ENCODE data around the gene GLIS1. TPM values are rescaled to one million over a fixed set of nuclear protein-coding genes. Genes with fewer than 3 reads are reported as not detected.

The GLIS1 gene
- polyA plus RNA-seq, 1 donor (not counting 4 experiments of a cell fraction or from before 2014, with no cell fraction given): not detected

- dilution Hi-C loops (cut with MboI; ENCODE audit: extremely low pct_ligation_motif_present, low sequenced_read_pairs): loop anchor here (25.0 kb wide), 1 partner anchor 284 kb away; no protein-coding TSS in a partner anchor
- Histone ChIP-seq H3K79me2 (ENCODE audit: control insufficient read depth, insufficient read depth, low read length) (no peaks in the 10 kb centered on the region), H2AFZ (ENCODE audit: control insufficient read depth, low read length) (no peak overlapping the region), H3K27ac (ENCODE audit: control insufficient read depth, insufficient read depth, low read length) (no peak overlapping the region), H3K27me3 (ENCODE audit: control insufficient read depth, extremely low read depth, insufficient read depth, low read length) (peaks cover 26% of the 10 kb centered on the region), H3K4me2 (ENCODE audit: control insufficient read depth, extremely low read depth, insufficient read depth, low read depth, low read length) (no peak overlapping the region), H3K9me3 (ENCODE audit: control insufficient read depth, low read depth, low read length) (no peaks in the 10 kb centered on the region), H3K36me3 (ENCODE audit: control insufficient read depth in 2 of 2, extremely low read depth in 1 of 2, insufficient read depth in 2 of 2, low read length in 2 of 2) (no peaks in the 10 kb centered on the region), H3K4me3 (ENCODE audit: control insufficient read depth in 2 of 3, extremely low read depth in 1 of 3, insufficient read depth in 2 of 3, low read depth in 1 of 3, low read length in 3 of 3) (no peak overlapping the region), H3K9me1 (ENCODE audit: control insufficient read depth, extremely low read depth, insufficient read depth, low read length) (no peaks in the 10 kb centered on the region), H3K4me1 (ENCODE audit: control insufficient read depth, extremely low read depth, insufficient read depth, low read length) (no peaks in the 10 kb centered on the region), H4K20me1 (ENCODE audit: control insufficient read depth, extremely low read depth, insufficient read depth, low read length) (no peaks in the 10 kb centered on the region), H3K9ac (ENCODE audit: control insufficient read depth, extremely low read depth, insufficient read depth, low read length) (no peak overlapping the region)
- DNase-seq (ENCODE audit: low read depth, low spot score) (no peak), FAIRE-seq (no peak)
- no peak for TF ChIP-seq EZH2 (IDR thresholded peaks at IDR 0.05; ENCODE audit: low read length)
- no peak for TF ChIP-seq CTCF (optimal IDR thresholded peaks at IDR 0.05 in 1 of 3, IDR thresholded peaks at IDR 0.05 in 1 of 3, conservative IDR thresholded peaks at IDR 0.05 in 1 of 3; ENCODE audit: extremely low read depth in 1 of 3, insufficient read depth in 2 of 3, low read length in 3 of 3)
Measured at GRCh38 chr1:53477651-53478501, 261.1 kb downstream of the GLIS1 start.

GRCh38 chr1:53476579-53476978, 262.4 kb downstream of the GLIS1 start:
- Histone ChIP-seq H3K79me2 (ENCODE audit: control insufficient read depth, insufficient read depth, low read length) (no peaks in the 10 kb centered on the region), H3K9ac (ENCODE audit: control insufficient read depth, extremely low read depth, insufficient read depth, low read length) (no peak overlapping the region), H3K4me3 (ENCODE audit: control insufficient read depth in 2 of 3, extremely low read depth in 1 of 3, insufficient read depth in 2 of 3, low read depth in 1 of 3, low read length in 3 of 3) (no peak overlapping the region), H3K4me2 (ENCODE audit: control insufficient read depth, extremely low read depth, insufficient read depth, low read depth, low read length) (no peak overlapping the region), H3K4me1 (ENCODE audit: control insufficient read depth, extremely low read depth, insufficient read depth, low read length) (no peaks in the 10 kb centered on the region), H3K27ac (ENCODE audit: control insufficient read depth, insufficient read depth, low read length) (no peak overlapping the region), H2AFZ (ENCODE audit: control insufficient read depth, low read length) (no peak overlapping the region), H3K9me3 (ENCODE audit: control insufficient read depth, low read depth, low read length) (no peaks in the 10 kb centered on the region), H3K27me3 (ENCODE audit: control insufficient read depth, extremely low read depth, insufficient read depth, low read length) (peaks cover 26% of the 10 kb centered on the region), H3K9me1 (ENCODE audit: control insufficient read depth, extremely low read depth, insufficient read depth, low read length) (no peaks in the 10 kb centered on the region), H3K36me3 (ENCODE audit: control insufficient read depth in 2 of 2, extremely low read depth in 1 of 2, insufficient read depth in 2 of 2, low read length in 2 of 2) (no peaks in the 10 kb centered on the region), H4K20me1 (ENCODE audit: control insufficient read depth, extremely low read depth, insufficient read depth, low read length) (no peaks in the 10 kb centered on the region)
- dilution Hi-C loops (cut with MboI; ENCODE audit: extremely low pct_ligation_motif_present, low sequenced_read_pairs): loop anchor here (25.0 kb wide), 1 partner anchor 286 kb away; no protein-coding TSS in a partner anchor
- no peak for FAIRE-seq
- TF ChIP-seq EZH2 (IDR thresholded peaks at IDR 0.05; ENCODE audit: low read length) (no peak), CTCF (optimal IDR thresholded peaks at IDR 0.05 in 1 of 3, IDR thresholded peaks at IDR 0.05 in 1 of 3, conservative IDR thresholded peaks at IDR 0.05 in 1 of 3; ENCODE audit: extremely low read depth in 1 of 3, insufficient read depth in 2 of 3, low read length in 3 of 3) (no peak)
- DNase-seq (ENCODE audit: low read depth, low spot score): no peak

Measured in keratinocyte (primary cell).